Neural cell (in vitro differentiated cells): ENCODE measurements around the gene LINGO1. TPM values are rescaled to one million over a fixed set of nuclear protein-coding genes. Genes with fewer than 3 reads are reported as not detected.

Source experiments
- H2AFZ ChIP-seq: fragments of 200-600, 300-800 bp; sonication (generic), shearing (Covaris generic); 2 replicates; pipeline ENCODE4 v1.6.0; 2014; ENCODE audit warnings: low read depth, mild to moderate bottlenecking, antibody characterized with exemption, low read length, moderate library complexity
- H3F3A ChIP-seq: fragments of 200-600 bp; shearing (Covaris generic); 2 replicates; pipeline ENCODE4 v1.6.1; 2016; ENCODE audit warnings: mild to moderate bottlenecking, moderate library complexity, mixed read lengths, antibody characterized with exemption, low read length; ENCODE audit not compliant: insufficient read depth, poor library complexity, severe bottlenecking
- H3K27ac ChIP-seq: fragments of 200-600, 300-800 bp; sonication (generic), shearing (Covaris generic); 2 replicates; pipeline ENCODE4 v1.5.1; 2014; ENCODE audit warnings: mild to moderate bottlenecking, low read length, moderate library complexity
- H3K27me3 ChIP-seq: fragments of 300-800, 200-600 bp; sonication (generic), shearing (Covaris generic); 2 replicates; pipeline ENCODE4 v1.6.0; 2014; ENCODE audit warnings: mild to moderate bottlenecking, low read depth, low read length, moderate library complexity; ENCODE audit not compliant: insufficient read depth
- H3K36me3 ChIP-seq: fragments of 300-800, 200-600 bp; sonication (generic), shearing (Covaris generic); 2 replicates; pipeline ENCODE4 v1.5.1; 2014; ENCODE audit warnings: mild to moderate bottlenecking, antibody characterized with exemption, low read length, moderate library complexity; ENCODE audit not compliant: insufficient read depth
- H3K4me2 ChIP-seq: fragments of 300-800, 200-600 bp; sonication (generic), shearing (Covaris generic); 2 replicates; pipeline ENCODE4 v1.6.0; 2014; ENCODE audit warnings: mild to moderate bottlenecking, low read length
- H3K4me3 ChIP-seq: fragments of 300-800, 200-600 bp; sonication (generic), shearing (Covaris generic); 2 replicates; pipeline ENCODE4 v1.5.1; 2014; ENCODE audit warnings: mild to moderate bottlenecking, low read length, moderate library complexity
- H3K79me2 ChIP-seq: fragments of 200-600 bp; shearing (Covaris generic); replicated peaks from 2 replicates; pipeline ENCODE4 v1.6.0; 2014; ENCODE audit warnings: mild to moderate bottlenecking, low read length, moderate library complexity; ENCODE audit not compliant: insufficient read depth
- H3K9ac ChIP-seq: fragments of 300-800, 200-600 bp; sonication (generic), shearing (Covaris generic); 2 replicates; pipeline ENCODE4 v1.6.1; 2016; ENCODE audit warnings: mild to moderate bottlenecking, low read length, mixed read lengths
- H3K9me2 ChIP-seq: fragments of 200-600 bp; shearing (Covaris generic); 2 replicates; pipeline ENCODE4 v1.6.1; 2016; ENCODE audit warnings: mild to moderate bottlenecking, low read length, mixed read lengths; ENCODE audit not compliant: insufficient read depth
- H3K9me3 ChIP-seq: fragments of 200-600, 300-800 bp; sonication (generic), shearing (Covaris generic); 2 replicates; pipeline ENCODE4 v1.6.1; 2016; ENCODE audit warnings: mild to moderate bottlenecking, mixed run types, low read length, moderate library complexity, mixed read lengths
- H4K20me1 ChIP-seq: fragments of 200-600 bp; shearing (Covaris generic); 2 replicates; pipeline ENCODE4 v1.6.1; 2016; ENCODE audit warnings: mild to moderate bottlenecking, mixed run types; ENCODE audit not compliant: insufficient read depth
- EP300 ChIP-seq: fragments of 450-650 bp; conservative IDR thresholded peaks from 2 replicates; pipeline ENCODE4 v1.6.1; 2014; ENCODE audit warnings: antibody characterized with exemption, mild to moderate bottlenecking, moderate library complexity; ENCODE audit not compliant: poor library complexity, severe bottlenecking
- EZH2 ChIP-seq: fragments of 200-600, 300-800 bp; shearing (Covaris generic), sonication (generic); IDR thresholded peaks from 2 replicates; pipeline ENCODE4 v1.6.1; 2014; ENCODE audit warnings: antibody characterized with exemption, low read length, borderline replicate concordance, mild to moderate bottlenecking; ENCODE audit not compliant: insufficient read depth, poor library complexity, severe bottlenecking
- MXI1 ChIP-seq: fragments of 450-650 bp; conservative IDR thresholded peaks from 2 replicates; pipeline ENCODE4 v1.6.1; 2014; ENCODE audit warnings: antibody characterized with exemption, mild to moderate bottlenecking; ENCODE audit not compliant: poor library complexity, severe bottlenecking
- POLR2AphosphoS5 ChIP-seq: IDR thresholded peaks from 2 replicates; pipeline ENCODE4 v1.6.1; 2012
- RAD21 ChIP-seq: fragments of 450-650 bp; conservative IDR thresholded peaks from 2 replicates; pipeline ENCODE4 v1.6.1; 2014; ENCODE audit warnings: antibody characterized with exemption, mild to moderate bottlenecking, moderate library complexity
- SMC3 ChIP-seq: fragments of 450-650 bp; conservative IDR thresholded peaks from 2 replicates; pipeline ENCODE4 v1.6.1; 2014; ENCODE audit warnings: antibody characterized with exemption, mild to moderate bottlenecking, moderate library complexity; ENCODE audit not compliant: poor library complexity
- TAF1 ChIP-seq: IDR thresholded peaks from 2 replicates; pipeline ENCODE4 v1.6.1; 2012; ENCODE audit warnings: low read depth
- polyA plus RNA-seq: library from polyadenylated mRNA; depleted of rRNA; stranded (reverse); fragments of >200 nt; gene quantifications from 2 replicates; pipeline ENCODE4 v1.2.3, GENCODE V29; 2014
- TF ChIP-seq, protein P1 (sequence below): IDR thresholded peaks from 2 replicates; pipeline ENCODE4 v1.6.1; 2012; ENCODE audit warnings: borderline replicate concordance
- TF ChIP-seq, protein P2 (sequence below): fragments of 450-650 bp; IDR thresholded peaks from 2 replicates; pipeline ENCODE4 v1.5.1; 2014; ENCODE audit warnings: antibody characterized with exemption, mild to moderate bottlenecking, moderate library complexity; ENCODE audit not compliant: poor library complexity, severe bottlenecking

LINGO1 gene
- polyA plus RNA-seq, 1 donor from 2014 or later = 34.4 TPM

DNA sequence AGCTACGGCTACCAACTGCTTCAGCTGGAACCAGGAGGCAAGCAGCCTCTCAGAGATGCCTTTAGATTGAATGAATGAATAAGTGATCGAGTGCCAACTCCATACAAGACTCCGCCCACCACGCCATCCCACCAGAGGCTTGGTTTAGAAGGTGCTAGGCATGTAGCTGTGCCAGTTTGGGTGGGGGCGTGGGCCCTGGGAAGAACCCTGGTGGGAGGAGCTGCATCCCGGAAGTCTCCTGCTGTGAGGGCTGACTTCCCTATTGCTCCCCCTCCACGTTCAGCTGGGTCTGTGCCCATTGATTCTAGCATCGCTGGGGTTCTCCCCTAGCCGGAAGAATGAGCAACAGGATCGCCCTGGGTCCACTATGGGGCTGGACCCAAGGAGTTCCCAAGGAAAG, 20.9 kb downstream of the LINGO1 start:
- no peaks in the 10 kb centered on the region for H3K27me3 ChIP-seq
- no peaks in the 10 kb centered on the region for H3K79me2 ChIP-seq
- TF ChIP-seq POLR2AphosphoS5 (no peak), EP300 (no peak), SMC3 (no peak), RAD21 (no peak), TAF1 (no peak), MXI1 (no peak), EZH2 (no peak)
- TF ChIP-seq, protein P1, sequence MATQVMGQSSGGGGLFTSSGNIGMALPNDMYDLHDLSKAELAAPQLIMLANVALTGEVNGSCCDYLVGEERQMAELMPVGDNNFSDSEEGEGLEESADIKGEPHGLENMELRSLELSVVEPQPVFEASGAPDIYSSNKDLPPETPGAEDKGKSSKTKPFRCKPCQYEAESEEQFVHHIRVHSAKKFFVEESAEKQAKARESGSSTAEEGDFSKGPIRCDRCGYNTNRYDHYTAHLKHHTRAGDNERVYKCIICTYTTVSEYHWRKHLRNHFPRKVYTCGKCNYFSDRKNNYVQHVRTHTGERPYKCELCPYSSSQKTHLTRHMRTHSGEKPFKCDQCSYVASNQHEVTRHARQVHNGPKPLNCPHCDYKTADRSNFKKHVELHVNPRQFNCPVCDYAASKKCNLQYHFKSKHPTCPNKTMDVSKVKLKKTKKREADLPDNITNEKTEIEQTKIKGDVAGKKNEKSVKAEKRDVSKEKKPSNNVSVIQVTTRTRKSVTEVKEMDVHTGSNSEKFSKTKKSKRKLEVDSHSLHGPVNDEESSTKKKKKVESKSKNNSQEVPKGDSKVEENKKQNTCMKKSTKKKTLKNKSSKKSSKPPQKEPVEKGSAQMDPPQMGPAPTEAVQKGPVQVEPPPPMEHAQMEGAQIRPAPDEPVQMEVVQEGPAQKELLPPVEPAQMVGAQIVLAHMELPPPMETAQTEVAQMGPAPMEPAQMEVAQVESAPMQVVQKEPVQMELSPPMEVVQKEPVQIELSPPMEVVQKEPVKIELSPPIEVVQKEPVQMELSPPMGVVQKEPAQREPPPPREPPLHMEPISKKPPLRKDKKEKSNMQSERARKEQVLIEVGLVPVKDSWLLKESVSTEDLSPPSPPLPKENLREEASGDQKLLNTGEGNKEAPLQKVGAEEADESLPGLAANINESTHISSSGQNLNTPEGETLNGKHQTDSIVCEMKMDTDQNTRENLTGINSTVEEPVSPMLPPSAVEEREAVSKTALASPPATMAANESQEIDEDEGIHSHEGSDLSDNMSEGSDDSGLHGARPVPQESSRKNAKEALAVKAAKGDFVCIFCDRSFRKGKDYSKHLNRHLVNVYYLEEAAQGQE = no peak
- TF ChIP-seq, protein P2, sequence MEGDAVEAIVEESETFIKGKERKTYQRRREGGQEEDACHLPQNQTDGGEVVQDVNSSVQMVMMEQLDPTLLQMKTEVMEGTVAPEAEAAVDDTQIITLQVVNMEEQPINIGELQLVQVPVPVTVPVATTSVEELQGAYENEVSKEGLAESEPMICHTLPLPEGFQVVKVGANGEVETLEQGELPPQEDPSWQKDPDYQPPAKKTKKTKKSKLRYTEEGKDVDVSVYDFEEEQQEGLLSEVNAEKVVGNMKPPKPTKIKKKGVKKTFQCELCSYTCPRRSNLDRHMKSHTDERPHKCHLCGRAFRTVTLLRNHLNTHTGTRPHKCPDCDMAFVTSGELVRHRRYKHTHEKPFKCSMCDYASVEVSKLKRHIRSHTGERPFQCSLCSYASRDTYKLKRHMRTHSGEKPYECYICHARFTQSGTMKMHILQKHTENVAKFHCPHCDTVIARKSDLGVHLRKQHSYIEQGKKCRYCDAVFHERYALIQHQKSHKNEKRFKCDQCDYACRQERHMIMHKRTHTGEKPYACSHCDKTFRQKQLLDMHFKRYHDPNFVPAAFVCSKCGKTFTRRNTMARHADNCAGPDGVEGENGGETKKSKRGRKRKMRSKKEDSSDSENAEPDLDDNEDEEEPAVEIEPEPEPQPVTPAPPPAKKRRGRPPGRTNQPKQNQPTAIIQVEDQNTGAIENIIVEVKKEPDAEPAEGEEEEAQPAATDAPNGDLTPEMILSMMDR = no peak
- H4K20me1 ChIP-seq = peaks cover 8% of the 10 kb centered on the region
- H3K4me2 ChIP-seq = no peak overlapping the region
- H2AFZ ChIP-seq = no peak overlapping the region
- no peaks in the 10 kb centered on the region for H3F3A ChIP-seq
- no peak overlapping the region for H3K27ac ChIP-seq
- H3K9me2 ChIP-seq = no peaks in the 10 kb centered on the region
- no peaks in the 10 kb centered on the region for H3K9me3 ChIP-seq
- H3K4me3 ChIP-seq = no peak overlapping the region
- no peaks in the 10 kb centered on the region for H3K36me3 ChIP-seq
- H3K9ac ChIP-seq = no peak overlapping the region

GRCh38 chr15:77610731-77611130, 22.0 kb downstream of the LINGO1 start:
- no peak overlapping the region for H3K4me2 ChIP-seq
- no peaks in the 10 kb centered on the region for H3K27me3 ChIP-seq
- no peak overlapping the region for H2AFZ ChIP-seq
- no peaks in the 10 kb centered on the region for H3K9me2 ChIP-seq
- H4K20me1 ChIP-seq = no peaks in the 10 kb centered on the region
- no peaks in the 10 kb centered on the region for H3K9me3 ChIP-seq
- H3K27ac ChIP-seq = no peak overlapping the region
- no peaks in the 10 kb centered on the region for H3F3A ChIP-seq
- H3K79me2 ChIP-seq = no peaks in the 10 kb centered on the region
- no peak for TF ChIP-seq POLR2AphosphoS5
- no peak overlapping the region for H3K4me3 ChIP-seq
- no peaks in the 10 kb centered on the region for H3K36me3 ChIP-seq
- no peak overlapping the region for H3K9ac ChIP-seq

- Histone ChIP-seq H3K27ac (no peak overlapping the region), H3K4me3 (no peak overlapping the region), H3K9me2 (no peaks in the 10 kb centered on the region), H3K4me2 (no peak overlapping the region), H3K9ac (no peak overlapping the region), H3F3A (peaks cover 4% of the 10 kb centered on the region), H3K27me3 (no peaks in the 10 kb centered on the region), H4K20me1 (no peaks in the 10 kb centered on the region), H3K36me3 (no peaks in the 10 kb centered on the region), H3K79me2 (no peaks in the 10 kb centered on the region), H2AFZ (no peak overlapping the region), H3K9me3 (no peaks in the 10 kb centered on the region)
- TF ChIP-seq, protein P1 = no peak
- peak; percentile 7 for TF ChIP-seq POLR2AphosphoS5
These were observed 23.2 kb downstream of the LINGO1 start for GRCh38 chr15:77609558-77609957.
